ENCODE data around the gene ARHGAP21. TPM values are rescaled to one million over a fixed set of nuclear protein-coding genes. Genes with fewer than 3 reads are reported as not detected.

ARHGAP21 gene
- total RNA-seq, 4 donors from 2014 or later = 25.9 to 43.4 (median 34.3) TPM

GRCh38 chr10:24589265-24589664 lies 134.4 kb downstream of the ARHGAP21 start:
- DNase-seq (ENCODE audit: low spot score in 2 of 2) = no peak
- Histone ChIP-seq H3K27ac (no peak overlapping the region), H3K9me3 (no peaks in the 10 kb centered on the region), H3K4me1 (no peaks in the 10 kb centered on the region), H3K36me3 (peaks cover 92% of the 10 kb centered on the region), H3K4me3 (no peak overlapping the region), H3K27me3 (no peaks in the 10 kb centered on the region)
- TF ChIP-seq, protein P1, sequence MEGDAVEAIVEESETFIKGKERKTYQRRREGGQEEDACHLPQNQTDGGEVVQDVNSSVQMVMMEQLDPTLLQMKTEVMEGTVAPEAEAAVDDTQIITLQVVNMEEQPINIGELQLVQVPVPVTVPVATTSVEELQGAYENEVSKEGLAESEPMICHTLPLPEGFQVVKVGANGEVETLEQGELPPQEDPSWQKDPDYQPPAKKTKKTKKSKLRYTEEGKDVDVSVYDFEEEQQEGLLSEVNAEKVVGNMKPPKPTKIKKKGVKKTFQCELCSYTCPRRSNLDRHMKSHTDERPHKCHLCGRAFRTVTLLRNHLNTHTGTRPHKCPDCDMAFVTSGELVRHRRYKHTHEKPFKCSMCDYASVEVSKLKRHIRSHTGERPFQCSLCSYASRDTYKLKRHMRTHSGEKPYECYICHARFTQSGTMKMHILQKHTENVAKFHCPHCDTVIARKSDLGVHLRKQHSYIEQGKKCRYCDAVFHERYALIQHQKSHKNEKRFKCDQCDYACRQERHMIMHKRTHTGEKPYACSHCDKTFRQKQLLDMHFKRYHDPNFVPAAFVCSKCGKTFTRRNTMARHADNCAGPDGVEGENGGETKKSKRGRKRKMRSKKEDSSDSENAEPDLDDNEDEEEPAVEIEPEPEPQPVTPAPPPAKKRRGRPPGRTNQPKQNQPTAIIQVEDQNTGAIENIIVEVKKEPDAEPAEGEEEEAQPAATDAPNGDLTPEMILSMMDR (IDR thresholded peaks at IDR 0.05) = no peak
- TF ChIP-seq POLR2AphosphoS5 (IDR thresholded peaks at IDR 0.05) (no peak), EP300 (IDR thresholded peaks at IDR 0.05) (no peak), POLR2A (IDR thresholded peaks at IDR 0.05) (no peak)
- 94% methylated on average over 2 of the region's 2 CpGs for WGBS

GRCh38 chr10:24579906-24580305 lies 143.8 kb downstream of the ARHGAP21 start:
- no peak for TF ChIP-seq POLR2A (IDR thresholded peaks at IDR 0.05)
- TF ChIP-seq EP300 (IDR thresholded peaks at IDR 0.05) = no peak
- TF ChIP-seq, protein P1 (IDR thresholded peaks at IDR 0.05) = no peak
- TF ChIP-seq POLR2AphosphoS5 (IDR thresholded peaks at IDR 0.05) = no peak
- no peak for DNase-seq (ENCODE audit: low spot score in 2 of 2)
- H3K4me3 ChIP-seq = no peak overlapping the region
- H3K27ac ChIP-seq = no peak overlapping the region
- no peaks in the 10 kb centered on the region for H3K4me1 ChIP-seq
- peaks cover 11% of the 10 kb centered on the region for H3K36me3 ChIP-seq
- no peaks in the 10 kb centered on the region for H3K9me3 ChIP-seq
- 69% methylated on average over 4 of the region's 4 CpGs for WGBS
- no peaks in the 10 kb centered on the region for H3K27me3 ChIP-seq

DNA sequence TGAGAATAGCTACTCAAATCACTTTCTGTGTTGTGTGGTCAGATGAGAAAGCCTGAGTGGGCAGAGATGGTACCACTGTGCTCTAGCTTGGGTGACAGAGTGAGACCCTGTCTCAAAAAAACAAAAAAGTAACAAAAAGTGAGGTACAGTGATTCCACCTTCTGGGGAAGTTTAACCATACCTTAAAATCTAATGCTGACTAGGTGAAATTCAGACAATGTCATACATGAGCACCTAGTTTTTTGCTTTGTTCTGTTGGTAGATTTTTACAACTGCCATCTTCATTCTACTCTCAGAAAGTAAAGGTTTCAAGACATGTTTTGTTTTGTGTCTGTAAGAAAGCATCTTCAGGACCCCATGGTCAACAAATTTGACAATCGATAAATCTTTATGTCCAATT lies 144.2 kb downstream of the ARHGAP21 start:
- H3K4me3 ChIP-seq = no peak overlapping the region
- peaks cover 7% of the 10 kb centered on the region for H3K36me3 ChIP-seq
- no peaks in the 10 kb centered on the region for H3K27me3 ChIP-seq
- no peak overlapping the region for H3K27ac ChIP-seq
- DNase-seq (ENCODE audit: low spot score in 2 of 2) = no peak
- no peaks in the 10 kb centered on the region for H3K4me1 ChIP-seq
- TF ChIP-seq EP300 (IDR thresholded peaks at IDR 0.05) = no peak
- TF ChIP-seq, protein P1 (IDR thresholded peaks at IDR 0.05) = no peak
- no peak for TF ChIP-seq POLR2AphosphoS5 (IDR thresholded peaks at IDR 0.05)
- TF ChIP-seq POLR2A (IDR thresholded peaks at IDR 0.05) = no peak
- 79% methylated on average over 1 of the region's 1 CpG for WGBS
- no peaks in the 10 kb centered on the region for H3K9me3 ChIP-seq

DNA sequence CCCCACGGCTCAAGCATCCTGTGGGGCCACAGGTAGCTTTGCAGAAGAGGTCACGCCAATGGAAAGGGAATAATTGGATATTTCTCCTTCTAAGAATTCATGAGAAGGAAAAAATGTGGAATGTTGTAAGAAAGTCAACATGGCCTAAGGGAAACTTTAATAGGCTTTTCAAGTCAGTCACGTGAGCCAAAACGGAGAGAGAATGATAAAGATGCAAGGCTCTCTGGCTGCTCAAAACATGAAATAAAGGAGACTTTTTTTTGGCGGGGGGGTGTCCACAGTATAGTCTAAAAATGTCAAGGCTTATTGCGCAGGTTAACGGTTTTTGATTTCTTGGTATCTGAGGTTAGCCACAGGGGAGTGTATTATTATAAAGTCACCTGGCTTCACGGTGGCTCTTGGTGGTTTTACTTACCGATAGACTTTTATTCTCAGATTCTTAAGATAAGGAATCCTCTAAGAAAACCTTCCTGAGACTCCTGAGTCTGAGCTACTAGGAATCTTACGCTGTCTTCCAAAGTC lies 148.1 kb downstream of the ARHGAP21 start:
- Histone ChIP-seq H3K4me3 (no peak overlapping the region), H3K4me1 (no peaks in the 10 kb centered on the region), H3K27me3 (no peaks in the 10 kb centered on the region), H3K9me3 (no peaks in the 10 kb centered on the region), H3K27ac (no peak overlapping the region), H3K36me3 (no peaks in the 10 kb centered on the region)
- TF ChIP-seq POLR2A (IDR thresholded peaks at IDR 0.05) (no peak), EP300 (IDR thresholded peaks at IDR 0.05) (no peak), POLR2AphosphoS5 (IDR thresholded peaks at IDR 0.05) (no peak)
- TF ChIP-seq, protein P1 (IDR thresholded peaks at IDR 0.05) = no peak
- 58% methylated on average over 10 of the region's 10 CpGs for WGBS
- DNase-seq (ENCODE audit: low spot score in 2 of 2) = no peak

- Histone ChIP-seq H3K4me3 (no peak overlapping the region), H3K36me3 (no peaks in the 10 kb centered on the region), H3K27me3 (no peaks in the 10 kb centered on the region), H3K27ac (no peak overlapping the region), H3K4me1 (no peaks in the 10 kb centered on the region), H3K9me3 (no peaks in the 10 kb centered on the region)
- 81% methylated on average over 3 of the region's 3 CpGs for WGBS
- TF ChIP-seq EP300 (IDR thresholded peaks at IDR 0.05) = no peak
- no peak for TF ChIP-seq POLR2A (IDR thresholded peaks at IDR 0.05)
- TF ChIP-seq POLR2AphosphoS5 (IDR thresholded peaks at IDR 0.05) = no peak
- TF ChIP-seq, protein P1 (IDR thresholded peaks at IDR 0.05) = no peak
- DNase-seq (ENCODE audit: low spot score in 2 of 2) = no peak
Observed at GRCh38 chr10:24574578-24575155, 149.0 kb downstream of the ARHGAP21 start.
